Left hindlimb (tissue), 1 donor: Measurements from ENCODE around the gene AKTIP.
"Not testable (repeated sequence)": the region's sequence is repeated elsewhere in the genome, so short reads cannot be mapped to it uniquely, and the experiment has no call there.

Source experiments
- DNase-seq: peaks from one replicate; pipeline ENCODE4 v3.0.0-alpha.2; 2018

The AKTIP gene

DNA sequence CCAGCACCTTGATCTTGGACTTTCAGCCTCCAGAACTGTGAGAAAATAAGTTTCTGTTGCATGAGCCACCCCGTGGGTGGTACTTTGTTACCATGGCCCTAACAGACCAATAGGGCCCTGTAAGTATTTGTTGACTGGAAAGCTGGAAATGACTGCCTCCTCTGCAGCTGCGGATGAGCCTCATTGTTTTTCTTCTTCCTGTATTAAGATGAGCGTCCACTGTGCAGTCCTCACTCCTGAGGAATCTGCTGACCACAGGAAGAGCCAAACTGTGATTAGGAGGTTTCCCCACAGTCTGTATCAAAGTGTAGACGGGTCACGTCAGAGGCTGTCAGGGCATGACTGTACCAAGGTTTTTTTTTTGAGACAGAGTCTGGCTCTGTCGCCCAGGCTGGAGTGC is 12.2 kb upstream of the AKTIP start:
- DNase-seq: no peak

DNA sequence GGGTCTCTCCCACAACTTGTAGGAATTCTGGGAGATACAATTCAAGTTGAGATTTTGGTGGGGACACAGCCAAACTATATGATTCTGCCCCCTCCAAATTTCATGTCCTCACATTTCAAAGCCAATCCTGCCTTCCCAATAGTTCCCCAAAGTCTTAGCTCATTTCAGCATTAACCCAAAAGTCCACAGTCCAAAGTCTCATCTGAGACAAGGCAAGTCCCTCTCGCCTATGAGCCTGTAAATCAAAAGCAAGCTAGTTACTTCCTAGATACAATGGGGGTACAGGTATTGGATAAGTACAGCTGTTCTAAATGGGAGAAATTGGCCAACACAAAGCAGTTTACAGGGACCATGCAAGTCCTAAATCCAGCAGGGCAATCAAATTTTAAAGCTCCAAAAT is 9.8 kb upstream of the AKTIP start:
- not testable (repeated sequence) for DNase-seq

GRCh38 chr16:53511403-53512280 is 8.6 kb upstream of the AKTIP start:
- DNase-seq: no peak

GRCh38 chr16:53511084-53511402 is 8.0 kb upstream of the AKTIP start:
- DNase-seq: no peak

DNA sequence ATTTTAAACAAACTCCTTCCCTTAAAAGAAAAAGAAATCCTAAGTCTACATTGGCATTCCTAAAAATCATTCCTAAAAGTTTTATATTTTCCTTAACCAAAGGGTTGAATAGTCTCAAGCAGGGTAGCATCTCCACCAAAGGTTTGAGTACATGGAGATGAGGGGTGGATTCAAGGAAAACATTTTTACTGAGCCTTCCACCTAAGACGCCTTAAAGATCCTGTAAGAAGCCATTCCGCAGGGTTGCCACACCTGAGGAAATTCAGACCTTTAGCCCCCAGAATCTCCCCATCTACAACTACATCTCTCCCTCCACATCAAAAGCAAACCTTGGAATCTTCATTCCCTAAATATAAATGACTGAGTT is 7.7 kb upstream of the AKTIP start:
- no peak for DNase-seq

GRCh38 chr16:53509906-53510703 is 7.1 kb upstream of the AKTIP start:
- peak; percentile 73 for DNase-seq

- DNase-seq: no peak
Observed at GRCh38 chr16:53507464-53508179, 4.6 kb upstream of the AKTIP start.

DNA sequence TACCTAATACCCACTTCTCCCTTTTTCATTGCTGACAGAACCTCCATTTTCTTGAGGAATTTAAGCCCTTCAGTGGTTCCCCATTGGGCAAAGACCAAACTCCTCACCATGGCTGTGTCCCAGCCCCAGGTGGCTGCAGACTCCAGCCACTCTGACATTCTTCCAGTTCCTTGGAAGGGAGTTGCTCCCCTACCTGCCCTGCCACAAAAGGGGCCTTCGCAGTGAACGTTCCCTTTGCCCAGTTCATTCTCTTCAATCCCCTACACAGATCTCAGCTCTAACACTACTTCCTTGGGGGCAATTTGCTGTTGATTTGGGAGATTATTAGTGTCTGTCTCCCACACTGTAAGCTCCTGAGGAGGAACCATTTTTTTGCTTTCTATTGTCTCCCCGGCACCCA is 3.2 kb upstream of the AKTIP start:
- no peak for DNase-seq

DNA sequence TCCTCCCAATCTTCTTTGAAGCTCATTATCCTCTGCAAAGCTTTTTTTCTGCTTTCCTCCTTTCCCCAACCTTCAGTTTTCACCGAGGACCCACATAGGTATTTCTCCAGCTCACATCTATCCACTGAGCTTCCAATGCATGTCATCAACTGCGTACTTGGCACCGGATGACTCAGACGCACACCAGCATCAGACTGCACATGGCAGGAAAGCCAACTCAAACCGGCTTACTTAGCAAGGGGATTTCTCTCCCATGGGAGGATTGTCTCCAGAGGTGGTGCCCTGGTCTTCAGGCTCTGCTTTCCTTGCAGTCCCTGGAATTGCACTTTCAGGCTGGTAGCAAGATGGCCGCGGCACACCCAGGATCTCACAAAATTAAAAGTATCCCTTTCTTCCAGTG is 1.7 kb upstream of the AKTIP start:
- DNase-seq: no peak

DNA sequence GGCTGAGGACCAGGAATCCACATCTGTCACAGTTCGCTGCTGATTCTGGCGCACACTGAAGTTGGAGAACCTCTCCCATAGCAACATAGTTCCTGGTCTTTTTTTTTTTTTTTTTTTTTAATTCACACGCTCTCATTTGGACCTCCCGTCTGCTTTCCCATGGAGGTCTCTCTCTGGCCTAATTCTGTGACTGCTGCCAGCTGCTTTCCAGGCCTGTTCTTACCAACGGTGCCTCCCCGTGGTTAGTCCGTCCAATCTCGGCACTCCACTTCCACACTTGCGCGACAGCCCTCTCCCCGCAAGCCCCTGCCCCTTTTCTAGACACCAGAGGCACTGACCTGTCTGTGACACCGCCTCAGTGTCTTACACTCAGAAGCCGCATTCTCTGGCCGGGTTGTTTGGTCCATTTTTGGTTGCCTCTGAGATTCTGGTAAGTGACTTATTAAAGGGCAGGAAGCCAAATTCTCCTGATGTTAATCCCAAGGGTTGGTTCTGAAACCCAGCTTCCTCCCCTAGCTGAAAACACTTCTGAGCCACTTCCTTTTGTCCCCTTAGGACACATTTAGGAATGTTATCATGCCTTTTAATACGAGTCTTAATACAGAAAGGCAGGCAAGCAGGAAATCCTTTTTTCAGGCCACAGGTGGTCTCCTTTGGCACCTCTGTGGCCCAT is 1.1 kb upstream of the AKTIP start:
- peak; percentile 78 for DNase-seq

DNA sequence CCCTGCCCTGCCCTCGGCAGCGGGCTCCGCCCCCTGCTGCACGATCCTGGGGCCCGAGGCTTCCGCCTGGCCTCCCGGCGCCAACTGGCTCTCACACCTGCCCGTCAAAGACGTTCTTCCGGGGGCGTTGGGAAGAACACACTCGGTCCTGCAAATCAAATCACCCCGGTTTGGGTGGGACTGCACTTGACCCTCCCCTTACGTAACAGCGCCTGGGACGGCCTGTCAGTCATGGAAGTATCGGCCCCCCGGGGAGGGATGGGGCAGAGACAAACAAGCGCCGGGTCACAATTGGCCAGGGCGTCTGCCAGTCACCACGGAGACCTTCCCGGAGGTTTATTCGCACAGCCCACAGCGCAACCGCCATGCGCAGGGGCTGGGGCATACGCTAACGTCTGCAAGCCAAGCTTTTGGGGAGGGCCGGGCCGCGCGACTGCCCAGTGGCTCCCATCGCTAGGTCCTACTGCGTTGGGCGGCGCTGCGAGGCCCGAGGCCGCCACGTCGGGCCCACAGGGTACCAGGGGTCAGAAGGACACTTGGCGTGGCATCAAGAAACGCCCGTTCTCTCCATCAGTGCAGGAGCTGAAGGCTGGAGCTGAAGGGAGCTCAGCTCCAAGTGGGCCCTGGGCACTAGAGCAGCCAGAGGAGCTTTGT is 388 bp upstream of the AKTIP start:
- peak; percentile 100 for DNase-seq

DNA sequence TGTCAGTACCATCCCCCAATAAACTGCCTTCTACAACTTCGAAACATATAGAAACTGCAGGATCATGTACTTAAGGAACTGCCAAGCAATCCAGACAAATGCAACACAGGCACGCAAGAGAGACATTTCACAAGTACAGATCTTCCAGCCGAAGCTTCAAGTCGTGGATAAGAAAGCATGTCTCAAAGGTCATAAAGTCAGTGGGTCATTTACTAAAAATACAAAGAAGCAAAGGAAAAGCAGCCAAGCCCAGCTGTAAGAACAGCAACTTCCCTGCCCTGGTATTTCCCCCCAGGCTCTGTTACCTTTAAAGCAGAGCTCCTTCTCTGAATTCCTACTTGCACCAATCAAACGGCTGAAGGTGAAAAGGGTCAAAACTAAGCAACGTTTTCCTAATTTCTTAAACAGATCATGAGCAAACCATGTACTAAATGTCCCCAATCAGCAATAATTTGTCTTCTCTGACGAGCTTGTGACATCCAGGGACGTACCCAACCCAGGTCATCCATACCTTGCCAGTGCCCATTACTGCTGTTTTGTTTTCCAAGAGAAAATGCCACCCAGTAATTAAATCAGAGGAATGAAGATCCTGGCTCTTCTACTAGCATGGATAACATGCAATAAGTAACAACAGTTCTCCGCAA is 1.7 kb downstream of the AKTIP start:
- no peak for DNase-seq

DNA sequence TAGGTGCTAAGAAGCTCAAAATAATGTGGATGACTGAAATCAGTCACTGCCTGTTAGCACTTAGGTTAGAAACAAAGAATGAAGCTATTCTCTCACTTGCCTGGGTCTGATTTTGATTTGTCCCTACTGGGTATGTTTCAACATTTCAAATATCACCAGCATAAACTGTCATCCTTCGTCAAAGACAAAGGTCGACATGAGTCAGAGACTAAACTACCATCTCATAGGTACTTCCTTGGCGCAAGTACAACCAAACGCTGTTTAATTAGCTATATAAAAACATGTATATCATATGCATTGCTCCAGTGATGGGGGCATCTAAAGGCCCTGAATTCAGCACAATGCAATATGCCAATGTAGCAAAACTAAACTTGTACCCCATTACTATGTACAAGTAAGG is 4.0 kb downstream of the AKTIP start:
- no peak for DNase-seq

DNA sequence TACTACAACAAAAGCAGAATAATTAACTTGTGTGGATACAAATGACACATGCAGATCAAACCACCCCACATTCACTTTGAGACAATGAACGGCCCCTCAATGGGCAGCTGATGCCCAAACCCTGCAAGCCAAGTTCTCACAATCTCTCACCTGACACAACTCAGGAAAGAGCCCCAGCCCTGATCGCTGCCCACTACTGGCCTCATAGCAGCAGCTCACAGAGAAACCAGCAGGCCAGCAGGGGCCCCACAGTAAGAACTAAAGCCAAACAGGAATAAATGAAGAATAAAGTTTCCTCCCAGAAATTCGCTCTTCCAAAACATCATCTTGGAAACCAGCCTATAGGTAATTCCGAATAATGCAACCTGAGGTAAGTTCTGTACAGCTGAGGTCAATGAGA is 7.7 kb downstream of the AKTIP start:
- no peak for DNase-seq

- DNase-seq: no peak
Observed at GRCh38 chr16:53494636-53495035, 8.4 kb downstream of the AKTIP start.

GRCh38 chr16:53492503-53492902 is 10.5 kb downstream of the AKTIP start:
- DNase-seq: no peak

DNA sequence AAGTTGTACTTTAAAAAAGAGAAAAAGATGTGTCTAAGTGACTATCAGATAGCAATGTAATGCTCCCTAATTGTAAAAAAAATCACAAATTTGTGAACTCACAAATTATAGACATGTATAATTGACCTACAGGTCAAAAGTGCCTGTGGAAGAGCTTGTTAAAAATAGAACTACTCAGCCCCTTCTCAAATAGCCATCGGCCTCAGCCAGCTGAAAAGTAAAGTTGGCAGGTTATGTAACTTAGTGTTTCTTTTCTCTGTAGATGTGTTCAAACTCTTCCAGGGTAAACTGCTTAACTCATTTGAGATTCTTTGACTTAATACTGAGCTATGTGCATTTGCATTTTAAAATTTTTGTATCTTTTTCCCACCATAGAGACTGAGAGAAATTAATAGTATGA is 13.3 kb downstream of the AKTIP start:
- DNase-seq: no peak

- no peak for DNase-seq
Observed at GRCh38 chr16:53486230-53486629, 16.8 kb downstream of the AKTIP start.

DNA sequence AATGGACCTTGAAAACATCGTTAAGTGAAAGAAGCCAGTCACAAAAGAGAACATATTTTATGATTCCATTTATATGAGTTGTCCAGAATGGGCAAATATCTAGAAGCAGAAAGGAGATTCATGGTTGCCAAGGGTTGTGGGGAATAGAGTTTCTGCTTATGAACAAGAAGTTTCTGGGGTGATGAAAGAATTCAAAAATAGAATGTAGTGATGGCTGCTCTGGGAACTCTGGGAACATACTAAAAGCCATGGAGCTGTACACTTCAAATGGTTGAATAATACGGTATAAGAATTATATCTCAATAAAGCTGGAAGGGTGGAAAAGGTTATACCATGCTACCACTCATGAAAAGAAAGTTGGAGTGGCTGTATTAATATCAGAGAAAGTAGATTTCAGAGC is 18.5 kb downstream of the AKTIP start:
- DNase-seq: no peak

DNA sequence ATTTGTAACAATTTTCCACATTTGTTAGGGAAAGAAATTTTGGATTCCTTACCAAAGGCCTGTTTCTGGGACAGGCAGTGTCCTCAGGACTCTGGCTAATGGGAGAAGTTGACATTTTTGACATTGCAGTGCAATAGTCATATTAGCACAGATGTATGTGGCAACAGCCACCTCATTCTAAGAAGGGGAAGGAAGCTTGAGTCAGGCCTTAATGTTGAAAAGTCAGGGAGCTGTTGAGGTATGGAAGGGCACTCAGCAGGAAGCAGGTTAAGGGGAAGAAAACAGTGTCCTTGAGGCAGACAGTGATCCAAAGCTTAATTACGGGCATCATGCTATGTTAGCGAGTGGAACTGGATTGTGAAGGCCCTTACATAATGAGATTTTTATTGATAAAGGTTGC is 20.9 kb downstream of the AKTIP start:
- DNase-seq: no peak

DNA sequence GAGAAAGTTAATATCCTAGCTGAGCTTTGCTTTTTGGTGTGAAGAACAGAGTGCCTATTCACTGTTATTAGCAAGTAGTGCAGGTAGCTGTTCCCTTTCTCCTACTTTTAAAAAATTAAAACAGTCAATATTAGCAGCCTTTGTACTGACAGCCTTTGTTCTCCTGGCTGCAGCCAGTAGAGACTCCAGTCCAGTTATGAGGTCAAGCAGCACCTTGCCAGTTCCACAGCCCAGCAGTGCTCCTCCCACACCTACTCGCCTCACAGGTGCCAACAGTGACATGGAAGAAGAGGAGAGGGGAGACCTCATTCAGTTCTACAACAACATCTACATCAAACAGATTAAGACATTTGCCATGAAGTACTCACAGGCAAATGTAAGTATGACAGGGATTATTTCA is 22.6 kb downstream of the AKTIP start:
- DNase-seq: no peak

GRCh38 chr16:53478965-53479364 is 24.0 kb downstream of the AKTIP start:
- DNase-seq: no peak
